NCI-H187 (cell line): ENCODE measurements around the gene SLC19A2.

ENCODE experiments used
- DNase-seq, 2 experiments: peaks; one replicate each; lab custom pipeline; 2025; lab: John Stamatoyannopoulos, UW

SLC19A2 gene

GRCh38 chr1:169474302-169474995, 11.3 kb downstream of the SLC19A2 start:
- DNase-seq = no peak

- no peak for DNase-seq
Observed at GRCh38 chr1:169473347-169473746, 12.4 kb downstream of the SLC19A2 start.

- DNase-seq = no peak
Observed at GRCh38 chr1:169472738-169473137, 13.0 kb downstream of the SLC19A2 start.

- DNase-seq = no peak
Observed at GRCh38 chr1:169468982-169469381, 16.8 kb downstream of the SLC19A2 start.

- no peak for DNase-seq
Observed at GRCh38 chr1:169466259-169467230, 19.2 kb downstream of the SLC19A2 start.

GRCh38 chr1:169465281-169465680, 20.5 kb downstream of the SLC19A2 start:
- DNase-seq = no peak

GRCh38 chr1:169462385-169462784, 23.4 kb downstream of the SLC19A2 start:
- DNase-seq = no peak

GRCh38 chr1:169461390-169462000, 24.2 kb downstream of the SLC19A2 start:
- no peak for DNase-seq

- no peak for DNase-seq
Observed at GRCh38 chr1:169460191-169460833, 25.4 kb downstream of the SLC19A2 start.

- DNase-seq = no peak
Observed at GRCh38 chr1:169457443-169457842, 28.3 kb downstream of the SLC19A2 start.

- no peak for DNase-seq
Observed at GRCh38 chr1:169456029-169456428, 29.7 kb downstream of the SLC19A2 start.

- DNase-seq = no peak
Observed at GRCh38 chr1:169452921-169453320, 32.8 kb downstream of the SLC19A2 start.

GRCh38 chr1:169451218-169451824, 34.4 kb downstream of the SLC19A2 start:
- DNase-seq = no peak

- no peak for DNase-seq
Observed at GRCh38 chr1:169443923-169444322, 41.8 kb downstream of the SLC19A2 start.

- peak; percentile 82 to 90 for DNase-seq
Observed at GRCh38 chr1:169427081-169427641, 58.6 kb downstream of the SLC19A2 start, which contains the start of gene CCDC181. Gene CCDC181, minus strand, starts transcription at chr1:169427474. Its CDS starts 2,547 bp downstream, at chr1:169424927.

GRCh38 chr1:169426174-169426705, 59.5 kb downstream of the SLC19A2 start:
- no peak for DNase-seq

GRCh38 chr1:169421309-169421708, 64.4 kb downstream of the SLC19A2 start:
- DNase-seq = no peak

- no peak for DNase-seq
Observed at GRCh38 chr1:169414952-169415351, 70.8 kb downstream of the SLC19A2 start.
